Transverse colon (tissue), 4 donors: Measurements from ENCODE around the gene CSH1. TPM values are rescaled to one million over a fixed set of nuclear protein-coding genes. Genes with fewer than 3 reads are reported as not detected.
A peak's percentile ranks its signal among the peaks of the same experiment; 100 is the strongest.
"Not testable (repeated sequence)": the region's sequence is repeated elsewhere in the genome, so short reads cannot be mapped to it uniquely, and the experiment has no call there.

Experiments used
- DNase-seq: peaks from one replicate; pipeline ENCODE4 v3.0.0-alpha.2; 2019
- H3K27ac ChIP-seq, 4 donors: fragments of 200-600 bp; sonication (generic); 2 replicates each; pipeline ENCODE4 v1.5.1; 2016 to 2018; ENCODE audit warnings: inconsistent platforms in 4 of 4
- H3K27me3 ChIP-seq: fragments of 200-600 bp; sonication (generic); 2 replicates; pipeline ENCODE4 v1.5.1; 2017; ENCODE audit warnings: inconsistent platforms
- H3K36me3 ChIP-seq, 4 donors: fragments of 200-600 bp; sonication (generic); 2 replicates each; pipeline ENCODE4 v1.5.1; 2017 to 2019; ENCODE audit warnings: inconsistent platforms in 4 of 4
- H3K4me1 ChIP-seq, 4 donors: fragments of 200-600 bp; sonication (generic); 2 replicates each; pipeline ENCODE4 v1.5.1; 2017 to 2020; ENCODE audit warnings: inconsistent platforms in 4 of 4
- H3K4me3 ChIP-seq, 4 donors: fragments of 200-600 bp; sonication (generic); 1 replicate in 1 of 4; 2 replicates in 3 of 4; pipeline versions ENCODE4 v1.5.1 to v1.6.1; 2017 to 2019; ENCODE audit warnings: inconsistent platforms in 4 of 4
- H3K9me3 ChIP-seq, 2 donors: fragments of 200-600 bp; sonication (generic); 2 replicates each; pipeline ENCODE4 v1.5.1; 2017 to 2019; ENCODE audit warnings: inconsistent platforms in 2 of 2
- EP300 ChIP-seq: sonication (generic); formaldehyde crosslinking; IDR thresholded peaks from one replicate; pipeline ENCODE4 v1.6.1; 2017; ENCODE audit warnings: antibody characterized with exemption, low read depth
- POLR2A ChIP-seq: fragments of 450-650 bp; IDR thresholded peaks from one replicate; pipeline ENCODE4 v1.6.1; 2016; ENCODE audit warnings: antibody characterized with exemption, mild to moderate bottlenecking, moderate library complexity
- POLR2AphosphoS5 ChIP-seq, 3 donors: sonication (generic); formaldehyde crosslinking; IDR thresholded peaks; one replicate each; pipeline ENCODE4 v1.6.1; 2016; ENCODE audit warnings: antibody characterized with exemption in 3 of 3
- WGBS, 2 donors: methylation state at CpG; one replicate each; pipeline ENCODE4 v1.1.5; 2018; ENCODE audit warnings: low coverage in 1 of 2; 5-methylcytosine and 5-hydroxymethylcytosine counted together
- in situ Hi-C, 4 donors: fragments of 200-750 bp; cut with MboI; loops; one replicate each; pipeline versions ENCODE4 v1.15.0 to v1.15.1; 2017; ENCODE audit warnings: low sequenced_read_pairs in 3 of 4, low pct_ligation_motif_present in 1 of 4, low pct_unique_long_range_greater_than_20kb in 1 of 4
- intact Hi-C: fragments of 100-400 bp; cut with DNase I; formaldehyde crosslinking; loops from one replicate; pipeline ENCODE4 v1.15.1; 2023; ENCODE audit warnings: low total_unique reads
- total RNA-seq, 4 donors: library from RNA; depleted of rRNA; stranded (reverse); fragments of >200 nt; gene quantifications; one replicate each; pipeline ENCODE4 v1.1.0, GENCODE V29; 2016
- TF ChIP-seq, protein P1 (sequence below), 5 experiments: fragments of 200-600 bp in 3 of 5; fragments of 450-650 bp in 2 of 5; sonication (generic) in 3 of 5; IDR thresholded peaks; 1 replicate in 2 of 5; 2 replicates in 3 of 5; pipeline ENCODE4 v1.5.1; 2016 to 2017; ENCODE audit warnings: antibody characterized with exemption in 5 of 5, inconsistent platforms in 3 of 5, mild to moderate bottlenecking in 2 of 5, moderate library complexity in 1 of 5

Gene CSH1
- total RNA-seq, 4 donors from 2014 or later, result not detected

DNA sequence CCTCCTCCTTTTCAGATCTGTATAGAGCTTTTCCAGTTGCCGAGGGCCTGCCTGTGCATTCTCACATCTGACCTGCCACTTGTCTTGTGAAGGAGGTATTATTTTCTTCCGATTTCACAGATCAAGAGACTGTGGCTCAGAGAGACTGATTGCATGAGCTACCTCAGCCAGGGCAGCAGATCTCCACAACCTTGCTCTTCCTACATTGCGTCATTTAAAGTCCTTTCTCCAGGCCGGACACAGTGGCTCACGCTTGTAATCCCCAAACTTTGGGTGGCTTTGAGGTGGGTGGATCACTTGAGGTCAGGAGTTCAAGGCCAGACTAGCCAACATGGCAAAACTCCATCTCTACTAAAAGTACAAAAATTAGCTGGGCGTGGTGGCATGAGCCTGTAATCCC, 23.7 kb upstream of the CSH1 start:
- intact Hi-C loops, result loop anchor here (10.0 kb wide), 1 partner anchor 105 kb away; the partner anchor contains the start of gene ICAM2

GRCh38 chr17:63919311-63919723, 22.9 kb upstream of the CSH1 start:
- TF ChIP-seq, protein P1, sequence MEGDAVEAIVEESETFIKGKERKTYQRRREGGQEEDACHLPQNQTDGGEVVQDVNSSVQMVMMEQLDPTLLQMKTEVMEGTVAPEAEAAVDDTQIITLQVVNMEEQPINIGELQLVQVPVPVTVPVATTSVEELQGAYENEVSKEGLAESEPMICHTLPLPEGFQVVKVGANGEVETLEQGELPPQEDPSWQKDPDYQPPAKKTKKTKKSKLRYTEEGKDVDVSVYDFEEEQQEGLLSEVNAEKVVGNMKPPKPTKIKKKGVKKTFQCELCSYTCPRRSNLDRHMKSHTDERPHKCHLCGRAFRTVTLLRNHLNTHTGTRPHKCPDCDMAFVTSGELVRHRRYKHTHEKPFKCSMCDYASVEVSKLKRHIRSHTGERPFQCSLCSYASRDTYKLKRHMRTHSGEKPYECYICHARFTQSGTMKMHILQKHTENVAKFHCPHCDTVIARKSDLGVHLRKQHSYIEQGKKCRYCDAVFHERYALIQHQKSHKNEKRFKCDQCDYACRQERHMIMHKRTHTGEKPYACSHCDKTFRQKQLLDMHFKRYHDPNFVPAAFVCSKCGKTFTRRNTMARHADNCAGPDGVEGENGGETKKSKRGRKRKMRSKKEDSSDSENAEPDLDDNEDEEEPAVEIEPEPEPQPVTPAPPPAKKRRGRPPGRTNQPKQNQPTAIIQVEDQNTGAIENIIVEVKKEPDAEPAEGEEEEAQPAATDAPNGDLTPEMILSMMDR (IDR thresholded peaks at IDR 0.05), result peak; percentile 94 to 98 (median 95)
- no peak for TF ChIP-seq EP300
- in situ Hi-C loops (loop anchor here in 3 of 4 donors (10.0 to 25.0 kb wide), 5 partner anchors 93 to 368 kb away; partner anchors contain the start of genes ERN1 (in 3 of the 3) and ICAM2 (in 2 of the 3)), intact Hi-C loops (loop anchor here (10.0 kb wide), 1 partner anchor 365 kb away; no protein-coding TSS in a partner anchor)
- H3K27ac ChIP-seq, result no peak overlapping the region
- peak; percentile 69 for DNase-seq
- H3K36me3 ChIP-seq, result no peaks in the 10 kb centered on the region
- WGBS, 2 donors, result 45% methylated on average over 8 of the region's 8 CpGs; no CpG with 5 or more reads in 1 of the 2 donors
- no peaks in the 10 kb centered on the region for H3K9me3 ChIP-seq
- no peaks in the 10 kb centered on the region for H3K4me1 ChIP-seq
- no peaks in the 10 kb centered on the region for H3K27me3 ChIP-seq
- no peak overlapping the region for H3K4me3 ChIP-seq

More for the DNA sequence above, 23.7 kb upstream of the CSH1 start:
- H3K36me3 ChIP-seq, H3K27ac ChIP-seq, H3K27me3 ChIP-seq, H3K4me3 ChIP-seq, DNase-seq, H3K4me1 ChIP-seq, H3K9me3 ChIP-seq: not testable (repeated sequence)
- in situ Hi-C loops, result loop anchor here in 3 of 4 donors (10.0 to 25.0 kb wide), 4 partner anchors 92 to 367 kb away; partner anchors contain the start of genes ICAM2 (in 2 of the 3) and ERN1 (in 1 of the 3)
- 76 to 83% methylated on average over 2 to 6 of the region's 6 CpGs for WGBS, 2 donors

GRCh38 chr17:63918789-63919305, 22.5 kb upstream of the CSH1 start, which contains the start of gene GH1:
TSS of gene GH1 (minus strand) at chr17:63918839. CDS start at chr17:63918776, 63 bp downstream.
- H3K4me1 ChIP-seq, H3K27me3 ChIP-seq, H3K9me3 ChIP-seq, H3K36me3 ChIP-seq, H3K4me3 ChIP-seq, H3K27ac ChIP-seq, DNase-seq: not testable (repeated sequence)
- 60% methylated on average over 10 of the region's 10 CpGs; no CpG with 5 or more reads in 1 of the 2 donors for WGBS, 2 donors
- intact Hi-C loops (loop anchor here (10.0 kb wide), 1 partner anchor 366 kb away; no protein-coding TSS in a partner anchor), in situ Hi-C loops (loop anchor here in 3 of 4 donors (10.0 to 25.0 kb wide), 5 partner anchors 93 to 368 kb away; partner anchors contain the start of genes ERN1 (in 3 of the 3) and ICAM2 (in 2 of the 3))

- WGBS, 2 donors, result 65 to 67% methylated on average over 1 to 10 of the region's 10 CpGs
- no peak overlapping the region for H3K27ac ChIP-seq
- H3K27me3 ChIP-seq, result no peaks in the 10 kb centered on the region
- no peaks in the 10 kb centered on the region for H3K9me3 ChIP-seq
- in situ Hi-C loops, result loop anchor here in 3 of 4 donors (10.0 to 25.0 kb wide), 5 partner anchors 94 to 369 kb away; partner anchors contain the start of genes ERN1 (in 3 of the 3) and ICAM2 (in 2 of the 3)
- no peak for DNase-seq
- no peaks in the 10 kb centered on the region for H3K36me3 ChIP-seq
- H3K4me1 ChIP-seq, result no peaks in the 10 kb centered on the region
- no peak for TF ChIP-seq POLR2A
- TF ChIP-seq POLR2AphosphoS5 (IDR thresholded peaks at IDR 0.05), result no peak
- TF ChIP-seq, protein P1 (IDR thresholded peaks at IDR 0.05), result no peak
- no peak for TF ChIP-seq EP300
- H3K4me3 ChIP-seq, result no peak overlapping the region
- intact Hi-C loops, result loop anchor here (10.0 kb wide), 1 partner anchor 366 kb away; no protein-coding TSS in a partner anchor
Measured at GRCh38 chr17:63918305-63918704, 21.9 kb upstream of the CSH1 start.

- no peak for TF ChIP-seq POLR2AphosphoS5 (IDR thresholded peaks at IDR 0.05)
- TF ChIP-seq POLR2A, result no peak
- no peak for TF ChIP-seq EP300
- TF ChIP-seq, protein P1 (IDR thresholded peaks at IDR 0.05), result no peak
- no peaks in the 10 kb centered on the region for H3K4me1 ChIP-seq
- H3K36me3 ChIP-seq, result no peaks in the 10 kb centered on the region
- in situ Hi-C loops, result loop anchor here in 3 of 4 donors (10.0 to 25.0 kb wide), 5 partner anchors 95 to 370 kb away; partner anchors contain the start of genes ERN1 (in 3 of the 3) and ICAM2 (in 2 of the 3)
- DNase-seq, result no peak
- no peaks in the 10 kb centered on the region for H3K27me3 ChIP-seq
- intact Hi-C loops, result loop anchor here (10.0 kb wide), 1 partner anchor 367 kb away; no protein-coding TSS in a partner anchor
- H3K27ac ChIP-seq, result no peak overlapping the region
- H3K4me3 ChIP-seq, result no peak overlapping the region
- H3K9me3 ChIP-seq, result no peaks in the 10 kb centered on the region
- WGBS, 2 donors, result 73% methylated on average over 12 of the region's 13 CpGs; no CpG with 5 or more reads in 1 of the 2 donors
Measured at GRCh38 chr17:63917646-63918045, 21.3 kb upstream of the CSH1 start.

- H3K4me3 ChIP-seq, H3K4me1 ChIP-seq, H3K27ac ChIP-seq, DNase-seq, H3K36me3 ChIP-seq, H3K27me3 ChIP-seq, H3K9me3 ChIP-seq: not testable (repeated sequence)
- intact Hi-C loops, result loop anchor here (10.0 kb wide), 1 partner anchor 368 kb away; no protein-coding TSS in a partner anchor
- 95% methylated on average over 10 of the region's 11 CpGs; no CpG with 5 or more reads in 1 of the 2 donors for WGBS, 2 donors
- in situ Hi-C loops, result loop anchor here in 3 of 4 donors (10.0 to 25.0 kb wide), 5 partner anchors 95 to 370 kb away; partner anchors contain the start of genes ERN1 (in 3 of the 3) and ICAM2 (in 2 of the 3)
Measured at GRCh38 chr17:63917206-63917605, 20.8 kb upstream of the CSH1 start.
